HFFc6 (cell line): Measurements from ENCODE around the gene CPB1. TPM values are rescaled to one million over a fixed set of nuclear protein-coding genes. Genes with fewer than 3 reads are reported as not detected.

Source experiments
- DNase-seq: peaks from one replicate; pipeline ENCODE4 v3.0.0-alpha.2; 2018
- H3K27ac Mint-ChIP-seq: 2 replicates; pipeline ENCODE4 v1.8.0; 2020; ENCODE audit warnings: mild to moderate bottlenecking, mixed read lengths
- H3K27me3 Mint-ChIP-seq: 2 replicates; pipeline ENCODE4 v1.8.0; 2021; ENCODE audit warnings: mild to moderate bottlenecking, moderate library complexity, mixed read lengths; ENCODE audit not compliant: insufficient read depth
- H3K36me3 Mint-ChIP-seq: 2 replicates; pipeline ENCODE4 v1.8.0; 2021; ENCODE audit warnings: low read depth, mixed read lengths
- H3K4me1 Mint-ChIP-seq: 2 replicates; pipeline ENCODE4 v1.8.0; 2020; ENCODE audit warnings: low read depth, mixed read lengths
- H3K4me3 Mint-ChIP-seq: 2 replicates; pipeline ENCODE4 v1.8.0; 2020; ENCODE audit warnings: mild to moderate bottlenecking, moderate library complexity, mixed read lengths
- H3K9me3 Mint-ChIP-seq: 2 replicates; pipeline ENCODE4 v1.8.0; 2020; ENCODE audit warnings: mild to moderate bottlenecking, mixed read lengths
- total RNA-seq, 6 experiments: library from RNA; stranded (reverse); fragmentation: NEBNext Ultra II Directional; extraction: Animal tissue kit (Norgen Biotek cat#: 25700); gene quantifications; 2 replicates in 1 of 6; 3 replicates in 5 of 6; pipeline ENCODE4 v1.2.3, GENCODE V29; 2021
- TF ChIP-seq, protein P1 (sequence below): fragments of 200-600 bp; sonication (generic); IDR thresholded peaks from 2 replicates; pipeline ENCODE4 v1.5.0; 2021; ENCODE audit warnings: antibody characterized with exemption, mild to moderate bottlenecking

CPB1 gene
- total RNA-seq, 6 experiments from 2014 or later = not detected

DNA sequence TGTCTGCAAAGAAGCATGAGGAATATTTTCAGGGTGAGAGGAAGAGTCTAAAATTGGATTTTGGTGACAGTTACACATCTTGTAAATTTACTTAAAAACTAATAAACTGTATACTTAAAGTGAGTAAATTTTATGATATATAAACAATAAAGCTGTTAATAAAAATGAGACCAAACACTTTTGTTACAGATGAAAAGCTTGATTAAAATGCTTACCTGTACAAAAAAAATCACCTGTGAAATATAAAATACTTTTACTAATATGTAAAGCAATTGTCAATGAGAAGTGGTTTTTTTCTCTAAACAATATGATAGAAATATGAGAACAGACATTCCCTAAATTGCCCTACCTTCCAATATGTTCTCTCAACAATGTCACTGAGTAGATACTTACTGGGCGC is 27.2 kb upstream of the CPB1 start:
- Mint-ChIP-seq H3K27ac (no peak overlapping the region), H3K4me3 (no peak overlapping the region), H3K36me3 (no peaks in the 10 kb centered on the region), H3K9me3 (no peaks in the 10 kb centered on the region), H3K4me1 (no peaks in the 10 kb centered on the region), H3K27me3 (no peaks in the 10 kb centered on the region; the same call in none of the 2 replicates)
- TF ChIP-seq, protein P1, sequence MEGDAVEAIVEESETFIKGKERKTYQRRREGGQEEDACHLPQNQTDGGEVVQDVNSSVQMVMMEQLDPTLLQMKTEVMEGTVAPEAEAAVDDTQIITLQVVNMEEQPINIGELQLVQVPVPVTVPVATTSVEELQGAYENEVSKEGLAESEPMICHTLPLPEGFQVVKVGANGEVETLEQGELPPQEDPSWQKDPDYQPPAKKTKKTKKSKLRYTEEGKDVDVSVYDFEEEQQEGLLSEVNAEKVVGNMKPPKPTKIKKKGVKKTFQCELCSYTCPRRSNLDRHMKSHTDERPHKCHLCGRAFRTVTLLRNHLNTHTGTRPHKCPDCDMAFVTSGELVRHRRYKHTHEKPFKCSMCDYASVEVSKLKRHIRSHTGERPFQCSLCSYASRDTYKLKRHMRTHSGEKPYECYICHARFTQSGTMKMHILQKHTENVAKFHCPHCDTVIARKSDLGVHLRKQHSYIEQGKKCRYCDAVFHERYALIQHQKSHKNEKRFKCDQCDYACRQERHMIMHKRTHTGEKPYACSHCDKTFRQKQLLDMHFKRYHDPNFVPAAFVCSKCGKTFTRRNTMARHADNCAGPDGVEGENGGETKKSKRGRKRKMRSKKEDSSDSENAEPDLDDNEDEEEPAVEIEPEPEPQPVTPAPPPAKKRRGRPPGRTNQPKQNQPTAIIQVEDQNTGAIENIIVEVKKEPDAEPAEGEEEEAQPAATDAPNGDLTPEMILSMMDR = no peak
- no peak for DNase-seq

DNA sequence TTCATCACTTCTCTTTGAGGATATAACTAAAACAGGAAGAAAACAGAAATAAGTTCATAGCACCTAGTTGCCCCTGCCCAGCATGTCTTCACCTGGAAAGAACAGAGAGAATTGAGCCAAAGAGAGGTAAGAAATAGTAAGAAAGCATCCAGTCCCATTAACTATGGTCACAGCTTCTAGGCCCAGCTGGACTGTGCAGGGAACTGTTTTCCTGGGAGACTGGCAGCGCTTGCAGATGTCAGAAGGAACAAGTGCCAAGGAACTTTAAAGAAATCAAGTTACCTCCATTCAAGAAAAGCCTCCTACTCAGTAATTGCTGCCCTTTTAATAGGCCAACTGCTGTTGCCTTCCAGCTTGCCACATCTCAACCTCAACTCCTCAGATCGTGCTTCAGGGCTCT is 17.8 kb upstream of the CPB1 start:
- Mint-ChIP-seq H3K36me3 (no peaks in the 10 kb centered on the region), H3K4me1 (no peaks in the 10 kb centered on the region), H3K27ac (no peak overlapping the region), H3K27me3 (peaks cover 16% of the 10 kb centered on the region), H3K9me3 (no peaks in the 10 kb centered on the region), H3K4me3 (no peak overlapping the region)
- no peak for DNase-seq
- TF ChIP-seq, protein P1 = no peak

DNA sequence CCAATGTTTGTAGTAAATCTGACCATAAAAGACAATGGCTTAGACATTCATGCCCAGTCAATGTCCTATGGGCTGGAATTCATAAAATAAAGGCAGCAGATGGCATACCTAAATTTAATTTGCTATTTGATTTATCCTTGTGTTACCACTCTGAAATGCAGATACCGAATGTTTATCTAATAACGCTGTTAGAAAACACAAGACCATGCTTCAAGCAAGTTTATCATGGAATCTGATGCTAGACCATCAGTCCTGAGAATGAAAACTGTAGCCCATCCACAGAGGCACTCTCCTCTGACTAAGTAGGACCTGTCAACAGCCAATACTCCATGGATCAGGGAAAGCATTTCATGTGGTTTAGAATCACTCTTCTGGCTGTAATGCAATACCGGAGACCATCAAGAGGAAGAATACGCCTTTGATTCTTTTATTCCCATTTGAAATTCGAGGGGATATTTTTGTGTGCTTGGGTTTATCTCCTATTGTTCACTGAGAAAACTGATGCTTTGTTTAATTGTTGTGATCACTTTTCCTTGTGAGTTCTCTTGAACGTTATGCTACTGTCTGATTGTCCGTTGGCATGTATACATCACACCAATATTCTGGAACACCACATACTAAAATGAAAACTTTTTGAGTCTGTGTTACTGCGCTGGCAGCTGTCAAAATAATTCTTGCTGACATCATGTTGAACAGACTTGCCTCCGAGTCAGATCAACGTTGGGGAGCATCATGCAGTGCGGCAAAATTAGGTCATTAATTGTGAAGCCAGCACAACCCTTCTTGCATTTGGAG is 12.1 kb upstream of the CPB1 start:
- Mint-ChIP-seq H3K4me1 (no peaks in the 10 kb centered on the region), H3K9me3 (no peaks in the 10 kb centered on the region), H3K4me3 (no peak overlapping the region), H3K36me3 (no peaks in the 10 kb centered on the region), H3K27ac (no peak overlapping the region), H3K27me3 (peaks cover 5% of the 10 kb centered on the region)
- no peak for DNase-seq
- TF ChIP-seq, protein P1 = no peak

DNA sequence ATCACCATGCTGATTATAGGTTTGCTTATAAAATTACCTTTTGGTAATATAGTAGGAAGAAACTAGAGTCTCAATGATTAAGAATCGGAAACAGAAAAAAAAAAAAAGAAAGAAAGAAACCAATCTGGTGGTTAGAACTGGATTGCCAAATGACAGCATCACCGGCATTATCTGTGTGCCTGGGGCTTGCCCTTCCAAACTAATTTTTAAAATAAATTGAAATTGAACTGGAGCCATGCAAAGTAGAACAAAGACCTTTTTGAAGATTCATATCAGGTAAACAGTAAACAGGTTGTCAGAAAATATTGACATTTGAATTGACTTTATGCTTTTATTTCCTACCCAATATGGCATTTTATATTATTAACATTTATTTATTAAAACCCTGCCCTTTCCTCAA is 11.2 kb upstream of the CPB1 start:
- Mint-ChIP-seq H3K27ac (no peak overlapping the region), H3K4me1 (no peaks in the 10 kb centered on the region), H3K9me3 (no peaks in the 10 kb centered on the region), H3K36me3 (no peaks in the 10 kb centered on the region), H3K27me3 (peaks cover 5% of the 10 kb centered on the region), H3K4me3 (no peak overlapping the region)
- no peak for DNase-seq
- TF ChIP-seq, protein P1 = no peak

DNA sequence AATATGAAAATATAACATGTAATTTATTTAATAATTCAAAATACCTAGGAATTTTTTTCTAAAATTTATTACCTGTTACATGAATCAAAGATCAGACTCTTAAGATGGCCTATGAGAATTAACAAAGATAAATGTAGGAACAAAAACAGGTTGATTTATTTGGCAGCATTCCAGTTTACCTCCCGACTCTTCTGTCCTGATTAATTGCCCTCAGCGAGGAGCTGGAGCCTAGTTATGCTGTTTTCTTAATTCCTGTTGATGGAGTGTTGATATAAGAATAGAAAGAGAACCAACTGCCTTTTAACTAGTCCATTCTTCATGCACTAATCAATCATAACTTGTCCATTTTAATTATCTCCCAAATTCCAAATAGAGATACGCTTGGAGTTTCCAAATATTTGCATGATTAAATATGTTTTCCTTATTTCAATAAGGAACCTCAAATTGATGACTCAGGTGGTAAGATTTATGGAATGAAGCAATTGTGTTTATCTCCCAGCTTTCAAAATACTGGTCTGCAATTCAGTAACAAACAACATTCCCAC is 10.6 kb upstream of the CPB1 start:
- H3K4me1 Mint-ChIP-seq = no peaks in the 10 kb centered on the region
- DNase-seq = no peak
- TF ChIP-seq, protein P1 = no peak
- H3K27me3 Mint-ChIP-seq = peaks cover 3% of the 10 kb centered on the region; the same call in 1 of the 2 replicates
- H3K9me3 Mint-ChIP-seq = no peaks in the 10 kb centered on the region
- H3K4me3 Mint-ChIP-seq = no peak overlapping the region
- H3K27ac Mint-ChIP-seq = no peak overlapping the region
- no peaks in the 10 kb centered on the region for H3K36me3 Mint-ChIP-seq
